CD4-positive, alpha-beta memory T cell (primary cell): ENCODE measurements around the gene TLNRD1. TPM values are rescaled to one million over a fixed set of nuclear protein-coding genes. Genes with fewer than 3 reads are reported as not detected.
A peak's percentile ranks its signal among the peaks of the same experiment; 100 is the strongest.

Experiments
- CTCF ChIA-PET: fragments of 350-600 bp; sonication (Branson Sonifier 250); formaldehyde crosslinking; loops from one replicate; lab custom pipeline; 2021; ENCODE audit warnings: inconsistent platforms; ENCODE audit not compliant: partially characterized antibody; lab: Charles Lee
- POLR2A ChIA-PET: fragments of 350-600 bp; sonication (Branson Sonifier 250); formaldehyde crosslinking; loops from one replicate; lab custom pipeline; 2021; ENCODE audit not compliant: partially characterized antibody; lab: Charles Lee
- DNase-seq, 5 donors: peaks; one replicate each; pipeline versions ENCODE4 v3.0.0 to v3.0.0-alpha.2; 2020 to 2022; ENCODE audit warnings: mixed read lengths in 1 of 5
- H3K27ac ChIP-seq: one replicate; pipeline ENCODE4 v1.7.0; 2013; ENCODE audit warnings: low read depth, low read length
- H3K27me3 ChIP-seq: 2 replicates; pipeline ENCODE4 v1.7.0; 2013; ENCODE audit warnings: mild to moderate bottlenecking, low read length, moderate library complexity; ENCODE audit not compliant: insufficient read depth
- H3K36me3 ChIP-seq: 2 replicates; pipeline ENCODE4 v1.7.0; 2013; ENCODE audit warnings: mild to moderate bottlenecking, low read length, moderate library complexity; ENCODE audit not compliant: insufficient read depth
- H3K4me1 ChIP-seq: 2 replicates; pipeline ENCODE4 v1.7.0; 2013; ENCODE audit warnings: mild to moderate bottlenecking, low read length, moderate library complexity; ENCODE audit not compliant: insufficient read depth
- H3K4me3 ChIP-seq, 2 donors: one replicate each; pipeline ENCODE4 v1.7.0; 2013; ENCODE audit warnings: low read length in 2 of 2, mild to moderate bottlenecking in 1 of 2
- H3K9me3 ChIP-seq, 2 donors: one replicate each; pipeline ENCODE4 v1.7.0; 2013; ENCODE audit warnings: low read length in 2 of 2, control low read depth in 1 of 2; ENCODE audit not compliant: control insufficient read depth in 1 of 2
- H3K27ac Mint-ChIP-seq, 7 donors: one replicate each; pipeline ENCODE4 v1.8.0; 2020 to 2021; ENCODE audit warnings: mixed read lengths in 7 of 7, mild to moderate bottlenecking in 6 of 7, inconsistent platforms in 3 of 7, moderate library complexity in 3 of 7
- H3K27me3 Mint-ChIP-seq, 2 donors: one replicate each; pipeline ENCODE4 v1.8.0; 2020 to 2021; ENCODE audit warnings: mixed read lengths in 2 of 2
- H3K36me3 Mint-ChIP-seq, 2 donors: one replicate each; pipeline ENCODE4 v1.8.0; 2020 to 2021; ENCODE audit warnings: mixed read lengths in 2 of 2, inconsistent platforms in 1 of 2, mild to moderate bottlenecking in 1 of 2
- H3K4me1 Mint-ChIP-seq, 4 donors: one replicate each; pipeline ENCODE4 v1.8.0; 2020 to 2021; ENCODE audit warnings: mixed read lengths in 4 of 4, mild to moderate bottlenecking in 1 of 4
- H3K4me3 Mint-ChIP-seq, 8 donors: one replicate each; pipeline ENCODE4 v1.8.0; 2020 to 2021; ENCODE audit warnings: mixed read lengths in 8 of 8, mild to moderate bottlenecking in 7 of 8, moderate library complexity in 6 of 8, inconsistent platforms in 3 of 8
- H3K9me3 Mint-ChIP-seq, 8 donors: one replicate each; pipeline ENCODE4 v1.8.0; 2020 to 2021; ENCODE audit warnings: mixed read lengths in 8 of 8, mild to moderate bottlenecking in 5 of 8, inconsistent platforms in 3 of 8, moderate library complexity in 1 of 8
- intact Hi-C: fragments of 100-400 bp; cut with micrococcal nuclease; formaldehyde crosslinking; loops from one replicate; pipeline ENCODE4 v1.15.1; 2023
- polyA plus RNA-seq, 2 donors: library from polyadenylated mRNA; unstranded; fragments of 300-500 nt; fragmentation: Illumina TruSeq; gene quantifications; one replicate each; pipeline ENCODE4 v1.2.3, GENCODE V29; 2021
- total RNA-seq, 2 experiments: library from RNA; stranded (reverse); gene quantifications; one replicate each; pipeline ENCODE4 v1.2.3, GENCODE V29; 2021

TLNRD1 gene
- total and polyA plus RNA-seq, 4 experiments from 2014 or later, result 2.4 to 29.8 (median 17.5) TPM

DNA sequence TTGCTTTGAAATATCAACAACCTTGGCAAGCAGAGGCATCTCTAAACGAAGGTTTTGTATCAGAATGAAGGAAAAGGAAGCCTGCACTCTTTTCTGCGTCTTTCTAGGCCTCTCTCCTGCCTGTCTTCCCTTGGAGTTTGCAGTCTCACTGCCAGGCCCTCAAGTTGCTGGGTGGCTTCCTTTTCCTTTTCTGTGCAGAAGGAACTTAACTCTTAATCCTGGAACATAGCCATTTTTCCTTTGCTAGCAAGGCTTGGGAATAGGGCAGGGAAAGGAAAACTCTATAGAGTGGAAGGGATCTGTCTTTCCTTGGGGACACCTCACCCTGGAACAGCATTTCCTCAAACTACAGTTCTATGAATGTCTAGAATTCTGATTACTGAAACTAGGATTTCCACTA is 32.8 kb downstream of the TLNRD1 start:
- Histone ChIP-seq H3K27me3 (no peaks in the 10 kb centered on the region), H3K4me1 (no peaks in the 10 kb centered on the region), H3K36me3 (no peaks in the 10 kb centered on the region), H3K4me3 (no peak overlapping the region), H3K9me3 (no peaks in the 10 kb centered on the region), H3K27ac (no peak overlapping the region)
- Mint-ChIP-seq H3K4me3 (no peak overlapping the region), H3K36me3 (peaks cover 0 to 8% of the 10 kb centered on the region in 2 donors), H3K27ac (no peak overlapping the region), H3K27me3 (peaks cover 0 to 6% of the 10 kb centered on the region in 2 donors), H3K9me3 (peaks cover 0 to 11% (median 5%) of the 10 kb centered on the region in 8 donors), H3K4me1 (peaks cover 1 to 11% (median 3%) of the 10 kb centered on the region in 4 donors)
- intact Hi-C loops, result no loop called here
- CTCF ChIA-PET, result interaction anchor here (1.2 kb wide), 1 partner anchor 8 kb away, joined by 4 read pairs; no protein-coding TSS in a partner anchor
- POLR2A ChIA-PET, result no interaction called here
- DNase-seq, result no peak

DNA sequence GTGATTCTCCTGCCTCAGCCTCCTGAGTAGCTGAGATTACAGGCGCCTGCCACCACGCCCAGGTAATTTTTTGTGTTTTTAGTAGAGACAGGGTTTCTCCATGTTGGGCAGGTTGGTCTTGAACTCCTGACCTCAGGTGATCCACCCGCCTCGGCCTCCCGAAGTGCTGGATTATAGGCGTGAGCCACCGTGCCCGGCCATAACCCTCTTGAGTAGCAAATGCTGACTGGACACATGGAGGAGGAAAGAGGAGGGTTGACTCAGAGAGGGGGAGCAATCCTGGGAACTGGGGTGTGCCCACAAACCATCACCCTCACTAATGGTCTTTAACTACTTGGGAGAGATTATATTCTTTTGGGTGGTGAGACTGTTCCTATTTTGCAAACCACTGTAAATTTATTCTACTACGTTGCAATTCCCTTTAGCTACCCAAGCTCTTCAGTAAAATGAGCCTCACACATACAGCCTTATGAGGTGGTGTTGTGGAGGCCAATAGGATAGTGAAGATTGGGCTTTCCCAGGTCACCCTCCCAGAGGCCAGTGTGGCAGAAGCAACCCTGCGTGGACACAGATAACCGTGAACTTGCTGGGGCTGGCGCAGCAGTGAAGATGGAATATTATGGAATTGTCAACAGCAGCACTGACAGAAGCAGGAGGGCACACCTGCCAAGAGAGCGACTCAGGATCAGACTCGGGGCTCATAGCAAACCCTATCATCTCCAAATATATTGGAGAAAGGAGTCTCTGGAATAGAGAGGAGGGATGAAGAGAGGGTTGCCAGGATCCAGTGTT is 37.4 kb downstream of the TLNRD1 start:
- no peaks in the 10 kb centered on the region for H3K27me3 Mint-ChIP-seq
- H3K9me3 Mint-ChIP-seq, result no peaks in the 10 kb centered on the region
- H3K36me3 Mint-ChIP-seq, result no peaks in the 10 kb centered on the region
- Histone ChIP-seq H3K27ac (no peak overlapping the region), H3K27me3 (no peaks in the 10 kb centered on the region), H3K9me3 (no peaks in the 10 kb centered on the region), H3K36me3 (no peaks in the 10 kb centered on the region), H3K4me1 (peaks cover 9% of the 10 kb centered on the region), H3K4me3 (no peak overlapping the region)
- DNase-seq, result no peak
- POLR2A ChIA-PET, result no interaction called here
- intact Hi-C loops, result no loop called here
- H3K4me1 Mint-ChIP-seq, result peaks cover 7 to 15% (median 12%) of the 10 kb centered on the region in 4 donors
- CTCF ChIA-PET, result no interaction called here
- no peak overlapping the region for H3K4me3 Mint-ChIP-seq
- H3K27ac Mint-ChIP-seq, result no peak overlapping the region

DNA sequence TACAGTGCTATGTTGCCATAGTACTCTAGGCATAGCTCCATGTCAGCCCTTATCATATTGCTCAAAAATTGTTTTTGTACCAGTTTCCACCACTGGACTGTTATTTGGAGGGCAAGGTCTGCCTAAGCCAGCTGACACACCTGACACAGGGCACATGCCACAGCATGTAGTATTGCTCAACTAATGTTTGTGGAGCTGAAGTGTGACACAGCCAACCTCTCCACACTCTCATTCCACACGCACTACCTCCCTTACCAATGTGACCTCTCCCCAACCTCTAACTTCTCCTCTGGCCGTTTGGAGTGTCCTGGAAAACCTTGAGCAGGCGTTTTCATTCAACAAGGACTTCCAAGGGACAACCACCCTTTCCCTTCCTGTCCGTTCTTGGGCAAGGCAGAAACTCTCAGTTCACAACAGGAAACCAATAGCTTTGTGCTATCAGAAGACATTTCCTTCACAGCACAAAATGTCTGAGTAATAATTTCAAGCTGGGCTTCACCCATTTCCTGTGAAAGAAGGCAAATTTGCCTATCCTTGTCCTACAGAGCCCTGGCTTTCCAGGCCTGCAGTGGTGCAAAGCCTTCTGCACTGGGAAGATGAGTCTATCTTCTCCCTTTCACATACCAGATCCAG is 38.4 kb downstream of the TLNRD1 start:
- CTCF ChIA-PET, result no interaction called here
- H3K4me3 ChIP-seq, result no peak overlapping the region
- H3K9me3 ChIP-seq, result no peaks in the 10 kb centered on the region
- H3K36me3 ChIP-seq, result no peaks in the 10 kb centered on the region
- no peak overlapping the region for H3K27ac ChIP-seq
- H3K4me1 Mint-ChIP-seq, result peaks cover 7 to 15% (median 12%) of the 10 kb centered on the region in 4 donors
- DNase-seq, result no peak
- H3K9me3 Mint-ChIP-seq, result no peaks in the 10 kb centered on the region
- POLR2A ChIA-PET, result no interaction called here
- peak overlapping the region in 4 of 7 donors; percentile 42 to 80 (median 66) for H3K27ac Mint-ChIP-seq
- no peaks in the 10 kb centered on the region for H3K36me3 Mint-ChIP-seq
- peaks cover 9% of the 10 kb centered on the region for H3K4me1 ChIP-seq
- peak overlapping the region in 1 of 8 donors; percentile 8 for H3K4me3 Mint-ChIP-seq
- H3K27me3 ChIP-seq, result no peaks in the 10 kb centered on the region
- intact Hi-C loops, result no loop called here
- H3K27me3 Mint-ChIP-seq, result no peaks in the 10 kb centered on the region

DNA sequence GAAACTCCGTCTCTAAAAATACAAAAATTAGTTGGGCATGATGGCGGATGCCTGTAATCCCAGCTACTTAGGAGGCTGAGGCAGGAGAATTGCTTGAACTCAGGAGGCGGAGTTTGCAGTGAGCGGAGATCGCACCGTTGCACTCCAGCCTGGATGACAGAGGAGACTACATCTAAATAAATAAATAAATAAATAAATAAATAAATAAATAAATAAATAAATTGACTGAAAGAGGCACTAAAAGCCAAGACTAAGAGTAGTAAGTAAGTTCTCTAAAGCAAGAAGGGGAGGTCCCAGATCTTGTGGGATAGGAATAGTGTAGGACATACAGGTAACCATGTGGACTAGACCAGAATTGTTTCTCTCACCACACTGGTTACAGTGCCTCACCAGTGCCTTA is 40.0 kb downstream of the TLNRD1 start:
- Histone ChIP-seq H3K4me1 (peaks cover 9% of the 10 kb centered on the region), H3K27ac (no peak overlapping the region), H3K9me3 (no peaks in the 10 kb centered on the region), H3K36me3 (no peaks in the 10 kb centered on the region), H3K4me3 (no peak overlapping the region), H3K27me3 (no peaks in the 10 kb centered on the region)
- ChIA-PET POLR2A (no interaction called here), CTCF (no interaction called here)
- intact Hi-C loops, result no loop called here
- no peak for DNase-seq
- peaks cover 0 to 2% (median 0%) of the 10 kb centered on the region in 8 donors for H3K9me3 Mint-ChIP-seq
- peaks cover 7 to 15% (median 12%) of the 10 kb centered on the region in 4 donors for H3K4me1 Mint-ChIP-seq
- H3K27ac Mint-ChIP-seq, result no peak overlapping the region
- H3K27me3 Mint-ChIP-seq, result no peaks in the 10 kb centered on the region
- H3K36me3 Mint-ChIP-seq, result no peaks in the 10 kb centered on the region
- H3K4me3 Mint-ChIP-seq, result no peak overlapping the region

DNA sequence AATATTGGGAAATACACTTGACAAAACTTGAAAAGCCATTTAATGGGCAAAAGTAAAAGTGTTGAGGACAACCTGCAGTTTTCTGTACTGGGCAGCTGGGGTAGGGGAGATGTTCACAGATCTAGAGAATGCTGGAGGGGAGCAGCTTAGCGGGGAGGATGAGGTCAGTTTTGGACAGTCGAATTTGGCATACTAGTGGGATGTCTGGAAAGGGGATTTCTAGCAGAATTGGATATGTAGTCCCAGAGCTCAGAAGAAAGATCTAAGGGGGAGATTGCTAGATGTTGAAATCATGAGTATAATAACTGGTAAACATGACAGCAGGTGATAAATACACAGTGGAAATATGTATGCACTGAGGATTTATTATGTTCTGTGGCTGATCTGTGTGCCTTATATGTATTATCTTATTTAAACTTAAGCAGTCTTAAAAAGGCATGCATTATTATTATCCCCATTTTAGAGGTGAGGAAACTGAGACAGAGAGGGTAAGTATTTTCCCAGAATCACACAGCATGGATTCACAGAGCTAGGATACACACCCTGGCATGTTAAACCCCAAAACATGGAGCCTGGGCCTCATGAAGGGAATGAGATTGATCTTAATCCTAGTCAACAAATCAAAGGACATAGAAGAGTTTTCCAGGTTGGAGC is 42.7 kb downstream of the TLNRD1 start:
- no peaks in the 10 kb centered on the region for H3K27me3 ChIP-seq
- H3K4me3 ChIP-seq, result no peak overlapping the region
- intact Hi-C loops, result no loop called here
- H3K9me3 ChIP-seq, result no peaks in the 10 kb centered on the region
- H3K27ac Mint-ChIP-seq, result no peak overlapping the region
- H3K36me3 Mint-ChIP-seq, result no peaks in the 10 kb centered on the region
- no peaks in the 10 kb centered on the region for H3K27me3 Mint-ChIP-seq
- no peak overlapping the region for H3K27ac ChIP-seq
- H3K36me3 ChIP-seq, result no peaks in the 10 kb centered on the region
- peaks cover 7 to 12% (median 10%) of the 10 kb centered on the region in 4 donors for H3K4me1 Mint-ChIP-seq
- H3K4me3 Mint-ChIP-seq, result no peak overlapping the region
- POLR2A ChIA-PET, result no interaction called here
- CTCF ChIA-PET, result no interaction called here
- DNase-seq, result no peak
- H3K9me3 Mint-ChIP-seq, result peaks cover 0 to 6% (median 2%) of the 10 kb centered on the region in 8 donors
- H3K4me1 ChIP-seq, result peaks cover 9% of the 10 kb centered on the region

DNA sequence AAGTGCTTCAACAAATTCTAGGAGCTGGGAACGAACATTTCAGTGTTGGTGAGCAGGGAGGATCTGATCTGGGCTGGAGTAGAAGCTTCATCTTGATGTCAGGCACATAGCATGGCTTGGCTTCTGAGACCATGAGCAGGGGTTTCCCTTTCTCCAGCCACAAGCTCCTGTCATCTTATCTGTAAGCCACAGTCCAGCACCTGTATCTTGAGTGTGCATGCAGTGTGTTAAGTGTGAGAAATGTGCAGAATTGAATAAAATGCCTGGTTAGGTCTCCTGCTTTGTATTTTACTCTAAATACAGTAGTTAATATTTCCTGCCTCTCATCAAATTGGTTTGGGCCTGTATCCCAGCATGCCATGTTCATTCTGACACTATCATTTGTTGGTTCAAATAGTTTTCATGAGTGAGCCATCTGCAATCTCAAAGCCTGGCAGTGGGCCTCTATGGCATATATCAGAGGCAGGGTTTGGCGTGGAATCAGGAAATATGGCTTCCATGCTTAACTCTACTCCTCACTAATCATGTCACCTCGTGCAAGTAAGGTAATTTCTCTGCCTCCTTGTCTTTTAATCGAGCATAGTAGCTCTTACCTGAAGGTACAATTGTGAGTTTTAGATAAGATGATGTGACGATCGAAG is 43.3 kb downstream of the TLNRD1 start:
- no peaks in the 10 kb centered on the region for H3K36me3 ChIP-seq
- H3K4me1 ChIP-seq, result peaks cover 4% of the 10 kb centered on the region
- no peak overlapping the region for H3K4me3 ChIP-seq
- POLR2A ChIA-PET, result no interaction called here
- CTCF ChIA-PET, result no interaction called here
- H3K9me3 Mint-ChIP-seq, result peaks cover 0 to 6% (median 2%) of the 10 kb centered on the region in 8 donors
- DNase-seq, result no peak
- peaks cover 4 to 8% (median 6%) of the 10 kb centered on the region in 4 donors for H3K4me1 Mint-ChIP-seq
- H3K4me3 Mint-ChIP-seq, result no peak overlapping the region
- intact Hi-C loops, result no loop called here
- no peaks in the 10 kb centered on the region for H3K36me3 Mint-ChIP-seq
- H3K27me3 ChIP-seq, result no peaks in the 10 kb centered on the region
- H3K27me3 Mint-ChIP-seq, result no peaks in the 10 kb centered on the region
- no peak overlapping the region for H3K27ac ChIP-seq
- H3K27ac Mint-ChIP-seq, result no peak overlapping the region
- no peaks in the 10 kb centered on the region for H3K9me3 ChIP-seq

DNA sequence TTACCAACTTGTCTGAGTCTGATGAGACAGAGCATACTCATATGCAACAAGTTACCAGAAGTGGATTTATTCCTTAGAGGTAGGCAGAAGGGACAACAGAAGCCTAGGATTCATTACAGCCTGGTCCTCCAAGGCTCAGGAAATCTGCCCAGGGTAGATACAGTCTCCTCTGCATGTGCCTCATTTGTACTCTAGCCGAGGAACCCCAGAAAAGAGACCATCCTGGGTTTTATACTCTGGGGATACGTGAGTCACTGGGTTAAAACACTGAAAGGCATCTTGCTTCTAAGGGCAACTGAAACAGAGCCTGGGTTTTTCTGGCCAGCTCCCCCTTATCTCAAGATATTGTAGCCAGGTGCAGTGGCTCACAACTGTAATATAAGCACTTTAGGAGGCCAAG is 45.6 kb downstream of the TLNRD1 start:
- Mint-ChIP-seq H3K27ac (no peak overlapping the region), H3K4me1 (peaks cover 0 to 3% (median 2%) of the 10 kb centered on the region in 4 donors), H3K27me3 (no peaks in the 10 kb centered on the region), H3K9me3 (peaks cover 0 to 6% (median 2%) of the 10 kb centered on the region in 8 donors), H3K4me3 (no peak overlapping the region), H3K36me3 (no peaks in the 10 kb centered on the region)
- H3K27me3 ChIP-seq, result no peaks in the 10 kb centered on the region
- no peak for DNase-seq
- H3K4me3 ChIP-seq, result no peak overlapping the region
- ChIA-PET POLR2A (no interaction called here), CTCF (interaction anchor here (1.9 kb wide), 1 partner anchor 16 kb away, joined by 4 read pairs; no protein-coding TSS in a partner anchor)
- intact Hi-C loops, result no loop called here
- no peak overlapping the region for H3K27ac ChIP-seq
- H3K9me3 ChIP-seq, result no peaks in the 10 kb centered on the region
- no peaks in the 10 kb centered on the region for H3K4me1 ChIP-seq
- H3K36me3 ChIP-seq, result no peaks in the 10 kb centered on the region
